Peyer's patch (tissue), 4 donors: ENCODE measurements around the gene CCDC144A. TPM values are rescaled to one million over a fixed set of nuclear protein-coding genes. Genes with fewer than 3 reads are reported as not detected.
"Not testable (repeated sequence)": the region's sequence is repeated elsewhere in the genome, so short reads cannot be mapped to it uniquely, and the experiment has no call there.

Experiments used
- DNase-seq, 3 donors: peaks; one replicate each; pipeline ENCODE4 v3.0.0-alpha.2; 2017 to 2019
- H3K27ac ChIP-seq, 4 donors: fragments of 200-600 bp; sonication (generic); one replicate each; pipeline ENCODE4 v1.5.1; 2016 to 2019
- H3K27me3 ChIP-seq, 2 donors: fragments of 200-600 bp; sonication (generic); one replicate each; pipeline ENCODE4 v1.5.1; 2019
- H3K36me3 ChIP-seq, 3 donors: fragments of 200-600 bp; sonication (generic); one replicate each; pipeline ENCODE4 v1.5.1; 2016 to 2019
- H3K4me1 ChIP-seq, 4 donors: fragments of 200-600 bp; sonication (generic); one replicate each; pipeline ENCODE4 v1.5.1; 2016 to 2019
- H3K4me3 ChIP-seq, 4 donors: fragments of 200-600 bp; sonication (generic); 1 replicate in 3 of 4; 2 replicates in 1 of 4; pipeline ENCODE4 v1.5.1; 2016 to 2019; ENCODE audit warnings: mild to moderate bottlenecking in 1 of 4
- H3K9me3 ChIP-seq, 4 donors: fragments of 200-600 bp; sonication (generic); one replicate each; pipeline ENCODE4 v1.5.1; 2016 to 2019; ENCODE audit warnings: mild to moderate bottlenecking in 1 of 4
- CTCF ChIP-seq, 6 experiments: fragments of 450-650 bp in 4 of 6; fragments of 200-600 bp in 2 of 6; sonication (generic) in 1 of 6; IDR thresholded peaks; one replicate each; pipeline ENCODE4 v1.5.1; 2017 to 2019; ENCODE audit warnings: antibody characterized with exemption in 6 of 6, mild to moderate bottlenecking in 3 of 6, moderate library complexity in 1 of 6
- POLR2A ChIP-seq, 2 donors: fragments of 450-650 bp; IDR thresholded peaks; one replicate each; pipeline ENCODE4 v1.5.1; 2017; ENCODE audit warnings: antibody characterized with exemption in 2 of 2, mild to moderate bottlenecking in 2 of 2, moderate library complexity in 2 of 2
- total RNA-seq, 4 donors: library from RNA; depleted of rRNA; stranded (reverse); fragments of >200 nt; gene quantifications; one replicate each; pipeline ENCODE4 v1.1.0, GENCODE V29; 2016

CCDC144A gene
- total RNA-seq, 4 donors from 2014 or later, result 2.6 to 8.2 (median 4.9) TPM

- no peaks in the 10 kb centered on the region for H3K36me3 ChIP-seq
- H3K27ac ChIP-seq, result peak within 1 kb of the TSS; percentile 80 to 91 (median 86)
- TF ChIP-seq CTCF (IDR thresholded peaks at IDR 0.05), result no peak
- TF ChIP-seq POLR2A (IDR thresholded peaks at IDR 0.05), result peak; percentile 78 to 90
- H3K27me3 ChIP-seq, result no peaks in the 10 kb centered on the region
- peaks cover 0 to 5% (median 0%) of the 10 kb centered on the region in 4 donors for H3K4me1 ChIP-seq
- no peaks in the 10 kb centered on the region for H3K9me3 ChIP-seq
- peak within 1 kb of the TSS; percentile 61 to 86 (median 76) for H3K4me3 ChIP-seq
- peak; percentile 80 to 97 (median 96) for DNase-seq
Measured at GRCh38 chr17:16653367-16654041, 36.5 kb upstream of the CCDC144A start, which contains the start of gene ZNF624. Gene ZNF624 (minus strand): TSS chr17:16653850.

- Histone ChIP-seq H3K4me3 (no peak overlapping the region), H3K27me3 (no peaks in the 10 kb centered on the region), H3K36me3 (no peaks in the 10 kb centered on the region), H3K9me3 (no peaks in the 10 kb centered on the region), H3K27ac (no peak overlapping the region), H3K4me1 (no peaks in the 10 kb centered on the region)
- TF ChIP-seq POLR2A (IDR thresholded peaks at IDR 0.05), result no peak
- TF ChIP-seq CTCF (IDR thresholded peaks at IDR 0.05), result no peak
- no peak for DNase-seq
Measured at GRCh38 chr17:16661217-16661616, 28.8 kb upstream of the CCDC144A start.

GRCh38 chr17:16662936-16663335, 27.1 kb upstream of the CCDC144A start:
- TF ChIP-seq CTCF (IDR thresholded peaks at IDR 0.05) (no peak), POLR2A (IDR thresholded peaks at IDR 0.05) (no peak)
- H3K9me3 ChIP-seq, result no peaks in the 10 kb centered on the region
- H3K27me3 ChIP-seq, result no peaks in the 10 kb centered on the region
- no peaks in the 10 kb centered on the region for H3K36me3 ChIP-seq
- no peak overlapping the region for H3K27ac ChIP-seq
- peaks cover 0 to 7% (median 3%) of the 10 kb centered on the region in 4 donors for H3K4me1 ChIP-seq
- DNase-seq, result no peak
- H3K4me3 ChIP-seq, result no peak overlapping the region

GRCh38 chr17:16666553-16666906, 23.5 kb upstream of the CCDC144A start:
- DNase-seq, H3K9me3 ChIP-seq, H3K36me3 ChIP-seq, H3K4me1 ChIP-seq, H3K27ac ChIP-seq, H3K27me3 ChIP-seq: not testable (repeated sequence)
- peak overlapping the region in 2 of 4 donors; percentile 14 to 44 for H3K4me3 ChIP-seq

- H3K4me3 ChIP-seq, result peak overlapping the region in 3 of 4 donors; percentile 14 to 44 (median 24)
- not testable (repeated sequence) for H3K27ac ChIP-seq, H3K27me3 ChIP-seq, DNase-seq, H3K36me3 ChIP-seq, H3K9me3 ChIP-seq, H3K4me1 ChIP-seq
Measured at GRCh38 chr17:16666907-16667636, 23.0 kb upstream of the CCDC144A start.

GRCh38 chr17:16676676-16677268, 13.3 kb upstream of the CCDC144A start:
- H3K27ac ChIP-seq, result no peak overlapping the region
- no peaks in the 10 kb centered on the region for H3K27me3 ChIP-seq
- no peaks in the 10 kb centered on the region for H3K9me3 ChIP-seq
- no peak overlapping the region for H3K4me3 ChIP-seq
- no peaks in the 10 kb centered on the region for H3K36me3 ChIP-seq
- TF ChIP-seq CTCF (IDR thresholded peaks at IDR 0.05) (no peak), POLR2A (IDR thresholded peaks at IDR 0.05) (no peak)
- no peak for DNase-seq
- no peaks in the 10 kb centered on the region for H3K4me1 ChIP-seq

GRCh38 chr17:16683290-16684138, 6.5 kb upstream of the CCDC144A start:
- not testable (repeated sequence) for DNase-seq, H3K9me3 ChIP-seq, H3K27me3 ChIP-seq, H3K36me3 ChIP-seq, H3K27ac ChIP-seq, H3K4me3 ChIP-seq, H3K4me1 ChIP-seq

- H3K9me3 ChIP-seq, H3K36me3 ChIP-seq, H3K4me1 ChIP-seq, H3K27me3 ChIP-seq, H3K4me3 ChIP-seq, H3K27ac ChIP-seq, DNase-seq: not testable (repeated sequence)
Measured at GRCh38 chr17:16686019-16686418, 4.0 kb upstream of the CCDC144A start.

GRCh38 chr17:16687151-16687550, 2.9 kb upstream of the CCDC144A start:
- not testable (repeated sequence) for H3K9me3 ChIP-seq, H3K27ac ChIP-seq, H3K4me1 ChIP-seq, DNase-seq, H3K27me3 ChIP-seq, H3K4me3 ChIP-seq, H3K36me3 ChIP-seq
